Upper lobe of right lung (tissue), 1 donor: ENCODE data around the gene ZC3H12A. TPM values are rescaled to one million over a fixed set of nuclear protein-coding genes. Genes with fewer than 3 reads are reported as not detected.
A peak's percentile ranks its signal among the peaks of the same experiment; 100 is the strongest.

ENCODE experiments used
- ATAC-seq: fragments of 200-7000 bp; cut with Tn5 transposase; one replicate; pipeline ENCODE4 v1.9.1; 2020; ENCODE audit warnings: mild to moderate bottlenecking, moderate library complexity
- DNase-seq: peaks from one replicate; pipeline ENCODE4 v3.0.0-alpha.2; 2020
- H3K27ac ChIP-seq: fragments of 200-600 bp; one replicate; pipeline ENCODE4 v1.8.0; 2022
- H3K27me3 ChIP-seq: fragments of 200-600 bp; one replicate; pipeline ENCODE4 v1.8.0; 2022; ENCODE audit warnings: mild to moderate bottlenecking
- H3K36me3 ChIP-seq: fragments of 200-600 bp; one replicate; pipeline ENCODE4 v1.8.0; 2022
- H3K4me1 ChIP-seq: fragments of 200-600 bp; one replicate; pipeline ENCODE4 v1.8.0; 2022
- H3K4me3 ChIP-seq: fragments of 200-600 bp; one replicate; pipeline ENCODE4 v1.8.0; 2022; ENCODE audit warnings: mild to moderate bottlenecking
- H3K9me3 ChIP-seq: fragments of 200-600 bp; one replicate; pipeline ENCODE4 v1.8.0; 2022
- intact Hi-C: fragments of 100-400 bp; cut with DNase I; formaldehyde crosslinking; loops from one replicate; pipeline ENCODE4 v1.11.0; 2022
- microRNA-seq: library from miRNA; unstranded; fragments of <30 nt; microRNA quantifications from one replicate; pipeline ENCODE4 v1.2.0, GENCODE V29; 2020; ENCODE audit warnings: borderline microRNAs expressed
- total RNA-seq: library from RNA; stranded (reverse); fragmentation: NEBNext Ultra II Directional; extraction: Animal tissue kit (Norgen Biotek cat#: 25700); gene quantifications from one replicate; pipeline ENCODE4 v1.2.1, GENCODE V29; 2021
- TF ChIP-seq, protein P1 (sequence below): fragments of 200-600 bp; IDR thresholded peaks from one replicate; pipeline ENCODE4 v1.8.0; 2022; ENCODE audit warnings: antibody characterized with exemption
- donor health status: DM: no; HTN: yes; CAD: no; lungs with severe emphysema.

ZC3H12A gene
- total RNA-seq, 1 donor from 2014 or later, result 22.9 TPM

DNA sequence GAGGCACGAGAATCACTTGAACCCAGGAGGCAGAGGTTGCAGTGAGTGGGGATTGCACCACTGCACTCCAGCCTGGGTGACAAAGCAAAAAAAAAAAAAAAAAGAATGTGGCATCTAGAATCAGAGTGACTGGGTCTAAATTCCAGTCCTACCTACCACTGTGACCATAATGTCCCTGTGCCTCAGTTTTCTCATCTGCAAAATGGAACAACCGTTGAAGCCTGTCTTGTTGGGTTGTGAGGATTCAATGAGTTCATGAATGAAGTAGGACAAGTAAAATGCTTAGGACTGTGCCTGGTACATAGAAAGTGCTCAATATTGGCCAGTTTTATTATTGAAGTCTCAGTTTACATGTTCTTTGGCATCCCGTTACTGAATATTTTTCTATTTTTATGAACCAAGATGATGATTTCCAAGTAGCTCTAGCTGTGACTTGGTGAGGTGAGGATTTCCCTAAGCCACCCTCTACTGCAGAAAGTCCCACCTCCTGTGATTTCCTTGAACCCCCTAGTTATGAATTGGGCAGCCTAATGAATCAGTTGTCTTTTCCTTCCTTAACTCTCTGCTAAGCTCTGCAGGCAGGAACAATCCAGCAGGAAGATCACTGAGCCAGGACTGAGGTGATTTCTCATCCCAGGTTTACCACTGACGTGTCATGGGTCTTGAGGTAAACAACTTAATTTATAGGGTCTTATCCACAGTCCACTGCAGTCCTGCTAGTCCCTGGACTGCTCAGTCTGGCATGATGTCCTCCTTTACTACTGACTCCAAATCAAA, 59.1 kb downstream of the ZC3H12A start:
- peak overlapping the region; percentile 20 for H3K27ac ChIP-seq
- no peaks in the 10 kb centered on the region for H3K27me3 ChIP-seq

More for the DNA sequence above, 59.1 kb downstream of the ZC3H12A start:
- ATAC-seq, result no peak
- intact Hi-C loops, result no loop called here
- TF ChIP-seq, protein P1, sequence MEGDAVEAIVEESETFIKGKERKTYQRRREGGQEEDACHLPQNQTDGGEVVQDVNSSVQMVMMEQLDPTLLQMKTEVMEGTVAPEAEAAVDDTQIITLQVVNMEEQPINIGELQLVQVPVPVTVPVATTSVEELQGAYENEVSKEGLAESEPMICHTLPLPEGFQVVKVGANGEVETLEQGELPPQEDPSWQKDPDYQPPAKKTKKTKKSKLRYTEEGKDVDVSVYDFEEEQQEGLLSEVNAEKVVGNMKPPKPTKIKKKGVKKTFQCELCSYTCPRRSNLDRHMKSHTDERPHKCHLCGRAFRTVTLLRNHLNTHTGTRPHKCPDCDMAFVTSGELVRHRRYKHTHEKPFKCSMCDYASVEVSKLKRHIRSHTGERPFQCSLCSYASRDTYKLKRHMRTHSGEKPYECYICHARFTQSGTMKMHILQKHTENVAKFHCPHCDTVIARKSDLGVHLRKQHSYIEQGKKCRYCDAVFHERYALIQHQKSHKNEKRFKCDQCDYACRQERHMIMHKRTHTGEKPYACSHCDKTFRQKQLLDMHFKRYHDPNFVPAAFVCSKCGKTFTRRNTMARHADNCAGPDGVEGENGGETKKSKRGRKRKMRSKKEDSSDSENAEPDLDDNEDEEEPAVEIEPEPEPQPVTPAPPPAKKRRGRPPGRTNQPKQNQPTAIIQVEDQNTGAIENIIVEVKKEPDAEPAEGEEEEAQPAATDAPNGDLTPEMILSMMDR, result no peak
- DNase-seq, result no peak
- Histone ChIP-seq H3K4me3 (no peak overlapping the region), H3K36me3 (peaks cover 27% of the 10 kb centered on the region), H3K9me3 (no peaks in the 10 kb centered on the region), H3K4me1 (peaks cover 15% of the 10 kb centered on the region)

Small RNA genes lying within 50 kb of the gene (microRNA-seq; reads per million reads assigned to microRNA genes)
- not detected for gene MIR5581
- gene MIR6732, result not detected

Other genes with a start within 250 kb of the ZC3H12A start
- 64.5 TPM for gene MEAF6, start 40.2 kb downstream of the ZC3H12A start, total RNA-seq
- gene SNIP1, start 79.7 kb downstream of the ZC3H12A start, total RNA-seq, result 18.6 TPM
- 13.2 TPM for gene DNALI1, start 82.4 kb downstream of the ZC3H12A start, total RNA-seq
- 36.5 TPM for gene GNL2, start 121.4 kb downstream of the ZC3H12A start, total RNA-seq
- gene RSPO1, start 160.3 kb downstream of the ZC3H12A start, total RNA-seq, result 9.1 TPM
- gene CDCA8, start 217.9 kb downstream of the ZC3H12A start, total RNA-seq, result 0.78 TPM